ENCODE results near the gene DOP1B.
"Not testable (repeated sequence)": the region's sequence is repeated elsewhere in the genome, so short reads cannot be mapped to it uniquely, and the experiment has no call there.

DOP1B gene

GRCh38 chr21:36175771-36176565 lies 19.3 kb downstream of the DOP1B start:
- no peak for DNase-seq

- DNase-seq = no peak
Measured at GRCh38 chr21:36178349-36178748, 21.7 kb downstream of the DOP1B start.

- no peak for DNase-seq
Measured at GRCh38 chr21:36179145-36179544, 22.5 kb downstream of the DOP1B start.

GRCh38 chr21:36180963-36181362 lies 24.3 kb downstream of the DOP1B start:
- no peak for DNase-seq

- DNase-seq = no peak
Measured at GRCh38 chr21:36183144-36183795, 26.6 kb downstream of the DOP1B start.

- no peak for DNase-seq
Measured at GRCh38 chr21:36184545-36184944, 27.9 kb downstream of the DOP1B start.

GRCh38 chr21:36185523-36185922 lies 28.9 kb downstream of the DOP1B start:
- no peak for DNase-seq

GRCh38 chr21:36186081-36186480 lies 29.5 kb downstream of the DOP1B start:
- DNase-seq = no peak

GRCh38 chr21:36186506-36187399 lies 30.1 kb downstream of the DOP1B start:
- no peak for DNase-seq

GRCh38 chr21:36188081-36188681 lies 31.6 kb downstream of the DOP1B start:
- DNase-seq = no peak

- no peak for DNase-seq
Measured at GRCh38 chr21:36188937-36189336, 32.3 kb downstream of the DOP1B start.

- no peak for DNase-seq
Measured at GRCh38 chr21:36190736-36191135, 34.1 kb downstream of the DOP1B start.

GRCh38 chr21:36193200-36193599 lies 36.6 kb downstream of the DOP1B start:
- DNase-seq = no peak

GRCh38 chr21:36194024-36194423 lies 37.4 kb downstream of the DOP1B start:
- DNase-seq = no peak

- no peak for DNase-seq
Measured at GRCh38 chr21:36195613-36196012, 39.0 kb downstream of the DOP1B start.

GRCh38 chr21:36199021-36199420 lies 42.4 kb downstream of the DOP1B start:
- DNase-seq = no peak

- DNase-seq = not testable (repeated sequence)
Measured at GRCh38 chr21:36199575-36199974, 43.0 kb downstream of the DOP1B start.

- DNase-seq = no peak
Measured at GRCh38 chr21:36200081-36200561, 43.5 kb downstream of the DOP1B start.

- no peak for DNase-seq
Measured at GRCh38 chr21:36202726-36203602, 46.3 kb downstream of the DOP1B start.

- DNase-seq = peak; percentile 71
Measured at GRCh38 chr21:36203603-36203889, 46.9 kb downstream of the DOP1B start.

- DNase-seq = no peak
Measured at GRCh38 chr21:36204980-36205379, 48.4 kb downstream of the DOP1B start.

GRCh38 chr21:36205962-36206361 lies 49.3 kb downstream of the DOP1B start:
- no peak for DNase-seq
